Measurements from ENCODE around the gene HLA-DQB2.
"Not testable (repeated sequence)": the region's sequence is repeated elsewhere in the genome, so short reads cannot be mapped to it uniquely, and the experiment has no call there.

GRCh38 chr6:32745649-32746048, 17.7 kb downstream of the HLA-DQB2 start:
- TF ChIP-seq CTCF, POLR2A (IDR thresholded peaks at IDR 0.05): not testable (repeated sequence)
